HG03103 (cell line): ENCODE results near the gene MAT2B.
A peak's percentile ranks its signal among the peaks of the same experiment; 100 is the strongest.

Experiments
- ATAC-seq: cut with Tn5 transposase; IDR thresholded peaks from one replicate; pipeline ENCODE4 v1.9.1; 2021; ENCODE audit warnings: low read depth; ENCODE audit not compliant: unreplicated experiment

Gene MAT2B

GRCh38 chr5:163505368-163506094 lies at the start of gene MAT2B:
MAT2B (plus strand) TSS chr5:163505619; CDS start chr5:163505687, 68 bp downstream.
- ATAC-seq = peak; percentile 83

GRCh38 chr5:163456029-163456589 lies 49.3 kb upstream of the MAT2B start:
- no peak for ATAC-seq

- no peak for ATAC-seq
Observed at GRCh38 chr5:163456840-163457239, 48.6 kb upstream of the MAT2B start.

- ATAC-seq = no peak
Observed at GRCh38 chr5:163458778-163459385, 46.5 kb upstream of the MAT2B start.

- peak; percentile 3 for ATAC-seq
Observed at GRCh38 chr5:163459462-163459818, 46.0 kb upstream of the MAT2B start.

GRCh38 chr5:163459819-163460561 lies 45.4 kb upstream of the MAT2B start, which contains the start of gene NUDCD2:
NUDCD2 (minus strand) TSS chr5:163460102; CDS start chr5:163460050, 52 bp downstream.
- ATAC-seq = peak; percentile 76

GRCh38 chr5:163460562-163461171 lies 44.8 kb upstream of the MAT2B start, which contains the start of gene HMMR:
HMMR (plus strand) TSS chr5:163460632; CDS start chr5:163460693, 61 bp downstream.
- ATAC-seq = no peak

- ATAC-seq = no peak
Observed at GRCh38 chr5:163463063-163463435, 42.4 kb upstream of the MAT2B start.

- no peak for ATAC-seq
Observed at GRCh38 chr5:163467682-163468081, 37.7 kb upstream of the MAT2B start.

GRCh38 chr5:163473635-163474243 lies 31.7 kb upstream of the MAT2B start:
- ATAC-seq = no peak

GRCh38 chr5:163475411-163475810 lies 30.0 kb upstream of the MAT2B start:
- ATAC-seq = no peak

GRCh38 chr5:163478126-163478981 lies 27.1 kb upstream of the MAT2B start:
- no peak for ATAC-seq

GRCh38 chr5:163478982-163479271 lies 26.5 kb upstream of the MAT2B start:
- ATAC-seq = no peak

GRCh38 chr5:163489055-163489744 lies 16.2 kb upstream of the MAT2B start:
- ATAC-seq = no peak

- ATAC-seq = no peak
Observed at GRCh38 chr5:163489745-163490075, 15.7 kb upstream of the MAT2B start.

GRCh38 chr5:163496286-163496685 lies 9.1 kb upstream of the MAT2B start:
- ATAC-seq = no peak

- no peak for ATAC-seq
Observed at GRCh38 chr5:163497315-163497714, 8.1 kb upstream of the MAT2B start.

- ATAC-seq = no peak
Observed at GRCh38 chr5:163498886-163499285, 6.5 kb upstream of the MAT2B start.

- ATAC-seq = no peak
Observed at GRCh38 chr5:163502521-163502920, 2.9 kb upstream of the MAT2B start.
